Gastrocnemius medialis (tissue), 4 donors: ENCODE measurements around the gene GJB4. TPM values are rescaled to one million over a fixed set of nuclear protein-coding genes. Genes with fewer than 3 reads are reported as not detected.
A peak's percentile ranks its signal among the peaks of the same experiment; 100 is the strongest.

Experiments used
- ATAC-seq, 2 donors: fragments of 150-250 bp; one replicate each; pipeline ENCODE4 v1.9.1; 2016
- DNase-seq, 2 donors: peaks; one replicate each; pipeline ENCODE4 v3.0.0-alpha.2; 2019
- H3K27ac ChIP-seq, 4 donors: fragments of 200-600 bp; sonication (generic); 1 replicate in 1 of 4; 2 replicates in 3 of 4; pipeline ENCODE4 v1.5.1; 2016 to 2018; ENCODE audit warnings: mild to moderate bottlenecking in 2 of 4, moderate library complexity in 1 of 4
- H3K27me3 ChIP-seq, 3 donors: fragments of 200-600 bp; sonication (generic) in 2 of 3; 1 replicate in 1 of 3; 2 replicates in 2 of 3; pipeline versions ENCODE4 v1.5.1 to v1.6.0; 2016 to 2019; ENCODE audit warnings: mild to moderate bottlenecking in 1 of 3, moderate library complexity in 1 of 3
- H3K36me3 ChIP-seq, 2 donors: fragments of 200-600 bp; sonication (generic) in 1 of 2; one replicate each; pipeline ENCODE4 v1.5.1; 2017 to 2018
- H3K4me1 ChIP-seq, 2 donors: fragments of 200-600 bp; sonication (generic) in 1 of 2; one replicate each; pipeline ENCODE4 v1.5.1; 2016 to 2017; ENCODE audit warnings: mild to moderate bottlenecking in 2 of 2
- H3K4me3 ChIP-seq, 4 donors: fragments of 200-600 bp; sonication (generic) in 3 of 4; 1 replicate in 1 of 4; 2 replicates in 3 of 4; pipeline ENCODE4 v1.5.1; 2016 to 2019; ENCODE audit warnings: mild to moderate bottlenecking in 2 of 4
- H3K9me3 ChIP-seq, 3 donors: fragments of 200-600 bp; sonication (generic) in 2 of 3; 1 replicate in 1 of 3; 2 replicates in 2 of 3; pipeline ENCODE4 v1.5.1; 2016 to 2019
- CTCF ChIP-seq, 5 experiments: fragments of 450-650 bp in 3 of 5; fragments of 200-600 bp in 2 of 5; sonication (generic) in 2 of 5; IDR thresholded peaks in 4 of 5; conservative IDR thresholded peaks in 1 of 5; 1 replicate in 4 of 5; 2 replicates in 1 of 5; pipeline ENCODE4 v1.5.1; 2016 to 2019; ENCODE audit warnings: antibody characterized with exemption in 5 of 5, mild to moderate bottlenecking in 3 of 5, moderate library complexity in 3 of 5
- POLR2A ChIP-seq, 2 donors: fragments of 450-650 bp; IDR thresholded peaks; one replicate each; pipeline ENCODE4 v1.6.1; 2017; ENCODE audit warnings: antibody characterized with exemption in 2 of 2, mild to moderate bottlenecking in 2 of 2, moderate library complexity in 2 of 2
- in situ Hi-C, 4 donors: fragments of 200-750 bp; cut with MboI; loops; one replicate each; pipeline versions ENCODE4 v1.15.0 to v1.8.0; 2017; ENCODE audit warnings: low sequenced_read_pairs in 4 of 4
- intact Hi-C: fragments of 100-400 bp; cut with DNase I; formaldehyde crosslinking; loops from one replicate; pipeline ENCODE4 v1.15.1; 2023; ENCODE audit warnings: low total_unique reads
- total RNA-seq, 4 donors: library from RNA; depleted of rRNA; stranded (reverse); fragments of >200 nt; gene quantifications; one replicate each; pipeline versions ENCODE4 v1.1.0 to v1.2.3, GENCODE V29; 2016

GJB4 gene
- total RNA-seq, 4 donors from 2014 or later = not detected

GRCh38 chr1:34785875-34786470 is 26.4 kb downstream of the GJB4 start:
- no peaks in the 10 kb centered on the region for H3K36me3 ChIP-seq
- no peaks in the 10 kb centered on the region for H3K9me3 ChIP-seq
- in situ Hi-C loops (loop anchor here in 1 of 4 donors (5.0 kb wide), 1 partner anchor 66 kb away; no protein-coding TSS in a partner anchor), intact Hi-C loops (loop anchor here (2.0 to 5.0 kb wide), 2 partner anchors 67 to 81 kb away; no protein-coding TSS in a partner anchor)
- TF ChIP-seq CTCF (IDR thresholded peaks at IDR 0.05 in 4 of 5, conservative IDR thresholded peaks at IDR 0.05 in 1 of 5) = no peak
- no peak for TF ChIP-seq POLR2A (IDR thresholded peaks at IDR 0.05)
- no peak overlapping the region for H3K4me3 ChIP-seq
- H3K27me3 ChIP-seq = peaks cover 17 to 25% (median 21%) of the 10 kb centered on the region in 3 donors
- no peak for DNase-seq
- H3K27ac ChIP-seq = no peak overlapping the region
- no peak for ATAC-seq
- H3K4me1 ChIP-seq = peaks cover 3 to 4% of the 10 kb centered on the region in 2 donors

GRCh38 chr1:34786521-34787325 is 27.2 kb downstream of the GJB4 start:
- Histone ChIP-seq H3K4me3 (no peak overlapping the region), H3K4me1 (peaks cover under 1 to 3% of the 10 kb centered on the region in 2 donors), H3K27me3 (peaks cover 11 to 17% (median 14%) of the 10 kb centered on the region in 3 donors), H3K9me3 (no peaks in the 10 kb centered on the region), H3K36me3 (no peaks in the 10 kb centered on the region), H3K27ac (no peak overlapping the region)
- TF ChIP-seq POLR2A (IDR thresholded peaks at IDR 0.05) = no peak
- TF ChIP-seq CTCF (IDR thresholded peaks at IDR 0.05 in 4 of 5, conservative IDR thresholded peaks at IDR 0.05 in 1 of 5) = peak; percentile 36 to 81 (median 69)
- in situ Hi-C loops = loop anchor here in 1 of 4 donors (5.0 kb wide), 1 partner anchor 66 kb away; no protein-coding TSS in a partner anchor
- intact Hi-C loops = loop anchor here (2.0 to 5.0 kb wide), 2 partner anchors 66 to 81 kb away; no protein-coding TSS in a partner anchor
- DNase-seq = peak in 1 of 2 donors; percentile 39
- ATAC-seq = peak; percentile 65 to 70

- Histone ChIP-seq H3K4me1 (peaks cover 3 to 5% of the 10 kb centered on the region in 2 donors), H3K27ac (peak overlapping the region in 2 of 4 donors; percentile 21 to 52), H3K27me3 (peaks cover 1 to 7% (median 6%) of the 10 kb centered on the region in 3 donors), H3K4me3 (no peak overlapping the region), H3K36me3 (no peaks in the 10 kb centered on the region), H3K9me3 (no peaks in the 10 kb centered on the region)
- TF ChIP-seq POLR2A (IDR thresholded peaks at IDR 0.05) = no peak
- peak in 4 of 5 experiments; percentile 14 to 24 (median 20) for TF ChIP-seq CTCF (IDR thresholded peaks at IDR 0.05 in 4 of 5, conservative IDR thresholded peaks at IDR 0.05 in 1 of 5)
- DNase-seq (no peak), ATAC-seq (no peak)
- in situ Hi-C loops = loop anchor here in 1 of 4 donors (5.0 kb wide), 1 partner anchor 65 kb away; no protein-coding TSS in a partner anchor
- intact Hi-C loops = loop anchor here (2.0 to 5.0 kb wide), 2 partner anchors 65 to 80 kb away; no protein-coding TSS in a partner anchor
Observed at GRCh38 chr1:34787461-34788420, 28.2 kb downstream of the GJB4 start.

- Histone ChIP-seq H3K4me1 (peaks cover 6 to 11% of the 10 kb centered on the region in 2 donors), H3K27ac (peak overlapping the region in 3 of 4 donors; percentile 57 to 64 (median 62)), H3K27me3 (peaks cover 0 to 7% (median 2%) of the 10 kb centered on the region in 3 donors), H3K9me3 (no peaks in the 10 kb centered on the region), H3K4me3 (no peak overlapping the region), H3K36me3 (peaks cover 0 to 10% of the 10 kb centered on the region in 2 donors)
- intact Hi-C loops (loop anchor here (5.0 kb wide), 1 partner anchor 46 kb away; no protein-coding TSS in a partner anchor), in situ Hi-C loops (no loop called here)
- peak; percentile 16 to 31 for DNase-seq
- TF ChIP-seq POLR2A (IDR thresholded peaks at IDR 0.05) = no peak
- TF ChIP-seq CTCF (IDR thresholded peaks at IDR 0.05 in 4 of 5, conservative IDR thresholded peaks at IDR 0.05 in 1 of 5) = no peak
- ATAC-seq = peak; percentile 34 to 51
Observed at GRCh38 chr1:34790985-34791384, 31.4 kb downstream of the GJB4 start.
